HG03103 (cell line): ENCODE data around the gene ARL9.

Experiments used
- ATAC-seq: cut with Tn5 transposase; IDR thresholded peaks from one replicate; pipeline ENCODE4 v1.9.1; 2021; ENCODE audit warnings: low read depth; ENCODE audit not compliant: unreplicated experiment

The ARL9 gene

GRCh38 chr4:56531149-56531770, 25.7 kb downstream of the ARL9 start:
- no peak for ATAC-seq

DNA sequence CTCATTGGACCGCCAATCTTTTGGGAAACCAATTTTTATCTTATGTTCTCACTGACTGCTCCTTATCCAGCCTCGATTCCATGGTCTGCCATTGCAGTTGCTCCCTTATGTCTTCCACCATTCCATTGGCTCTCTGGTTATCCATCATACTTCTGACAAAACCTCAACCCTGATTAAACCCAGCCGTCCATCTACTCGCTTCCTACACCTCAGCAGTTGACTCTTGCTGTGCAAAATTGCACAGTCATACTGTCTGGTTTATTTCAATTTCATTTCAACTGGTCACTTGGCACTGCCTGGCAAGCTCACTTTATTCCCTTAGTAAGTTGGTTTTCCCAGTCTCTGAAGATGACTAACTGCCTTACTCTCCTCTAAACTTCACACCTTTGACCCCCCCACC, 26.2 kb downstream of the ARL9 start:
- no peak for ATAC-seq

- no peak for ATAC-seq
These were observed 26.6 kb downstream of the ARL9 start for GRCh38 chr4:56532239-56532638.

- ATAC-seq: no peak
These were observed 30.3 kb downstream of the ARL9 start for GRCh38 chr4:56535915-56536314.

GRCh38 chr4:56537147-56537546, 31.6 kb downstream of the ARL9 start:
- ATAC-seq: no peak

- no peak for ATAC-seq
These were observed 35.2 kb downstream of the ARL9 start for GRCh38 chr4:56540826-56541225.

DNA sequence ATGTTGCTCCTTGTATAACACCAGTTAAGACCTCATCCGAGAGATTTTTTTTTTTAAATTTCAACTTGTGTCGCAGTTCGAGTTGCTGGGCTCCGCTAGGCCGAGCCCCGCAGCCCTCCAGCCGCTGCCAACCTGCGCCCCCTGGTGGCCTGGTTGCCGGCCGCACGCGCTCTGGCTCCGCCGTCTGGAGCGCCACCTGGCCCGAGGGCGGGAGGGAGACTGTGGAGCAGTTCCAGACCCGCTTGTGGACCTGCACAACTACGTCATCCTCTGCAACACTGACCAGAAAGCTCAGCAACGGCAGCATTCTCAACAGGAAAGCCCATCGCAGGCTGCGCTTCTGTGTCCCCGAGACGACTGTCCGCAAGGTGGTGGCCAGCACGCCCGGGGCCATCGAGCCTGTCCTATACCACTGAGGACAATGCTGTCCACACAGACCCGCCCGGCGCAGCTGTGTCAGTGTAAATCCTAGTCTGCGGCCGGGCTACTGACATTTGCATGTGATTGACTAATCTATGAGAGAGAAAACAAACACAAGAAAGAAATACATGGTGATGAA, 39.1 kb downstream of the ARL9 start:
- ATAC-seq: peak; percentile 98

- ATAC-seq: no peak
These were observed 45.1 kb downstream of the ARL9 start for GRCh38 chr4:56550642-56551041.

GRCh38 chr4:56551516-56551915, 45.9 kb downstream of the ARL9 start:
- ATAC-seq: no peak

DNA sequence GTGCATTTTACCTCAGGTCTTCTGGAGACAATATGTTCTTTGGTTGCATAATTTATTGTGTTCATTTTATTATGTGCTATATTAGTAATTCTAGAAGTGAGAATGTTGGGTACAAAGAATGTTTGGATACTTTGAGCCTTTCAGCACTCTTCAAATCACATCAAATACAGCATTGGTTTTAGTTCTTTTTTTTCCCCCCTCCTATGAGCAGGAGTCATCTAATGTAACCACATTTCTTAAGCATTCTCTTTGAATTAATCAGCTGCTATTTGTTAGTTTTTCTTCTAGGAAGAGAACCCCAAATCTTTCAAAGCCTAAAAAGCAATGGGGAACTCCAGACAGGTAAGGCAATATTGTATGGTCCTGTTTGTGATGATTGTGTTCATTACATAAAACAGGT, 46.7 kb downstream of the ARL9 start:
- ATAC-seq: no peak

- ATAC-seq: no peak
These were observed 64.5 kb downstream of the ARL9 start for GRCh38 chr4:56570041-56570440.
